IMR-90 (cell line): ENCODE measurements around the gene UNC5B. TPM values are rescaled to one million over a fixed set of nuclear protein-coding genes. Genes with fewer than 3 reads are reported as not detected.

Experiments used
- ATAC-seq: fragments of 200-7000 bp; cut with Tn5 transposase; 2 replicates; pipeline ENCODE4 v1.9.1; 2020; ENCODE audit warnings: low read depth, mild to moderate bottlenecking, moderate library complexity
- BruUV-seq: library from RNA; stranded (reverse); fragments of 400-500 nt; replicated peaks from 2 replicates; lab custom pipeline; 2021; lab: Mats Ljungman, UMichigan
- CTCF ChIA-PET: fragments of 300-600 bp; formaldehyde crosslinking; extraction: SDS; loops from one replicate; lab custom pipeline; 2021; ENCODE audit warnings: antibody characterized with exemption; lab: Yijun Ruan, JAX
- POLR2A ChIA-PET: fragments of 300-600 bp; sonication (Branson Sonifier 250); formaldehyde crosslinking; loops from one replicate; lab custom pipeline; 2022; ENCODE audit warnings: antibody characterized with exemption; ENCODE audit not compliant: unreplicated experiment; lab: Charles Lee
- DNase-seq: peaks from one replicate; pipeline ENCODE4 v3.0.0; 2013
- H2AFZ ChIP-seq: replicated peaks from 2 replicates; pipeline ENCODE3; 2013; ENCODE audit warnings: low read length, mild to moderate bottlenecking; ENCODE audit not compliant: poor library complexity
- H2AK5ac ChIP-seq: 2 replicates; pipeline ENCODE4 v1.6.1; 2013; ENCODE audit warnings: low read depth, low read length, inconsistent platforms
- H2AK9ac ChIP-seq: replicated peaks from 2 replicates; pipeline ENCODE3; 2013; ENCODE audit warnings: mild to moderate bottlenecking, low read depth, low read length, moderate library complexity; ENCODE audit not compliant: poor library complexity
- H2BK120ac ChIP-seq: 2 replicates; pipeline ENCODE4 v1.6.1; 2013; ENCODE audit warnings: low read depth, low read length, inconsistent platforms
- H2BK15ac ChIP-seq: 3 replicates; pipeline ENCODE4 v1.6.1; 2013; ENCODE audit warnings: low read depth, low read length, inconsistent platforms
- H2BK20ac ChIP-seq: 2 replicates; pipeline ENCODE4 v1.6.1; 2013; ENCODE audit warnings: low read depth, mild to moderate bottlenecking, inconsistent platforms, low read length, moderate library complexity
- H2BK5ac ChIP-seq: 2 replicates; pipeline ENCODE4 v1.6.1; 2013; ENCODE audit warnings: mild to moderate bottlenecking, low read depth, low read length, inconsistent platforms; ENCODE audit not compliant: poor library complexity, severe bottlenecking
- H3K14ac ChIP-seq: replicated peaks from 2 replicates; pipeline ENCODE4 v1.6.1; 2013; ENCODE audit warnings: low read depth, low read length, inconsistent platforms
- H3K18ac ChIP-seq: 2 replicates; pipeline ENCODE4 v1.6.1; 2013; ENCODE audit warnings: low read depth, low read length, control low read depth
- H3K23ac ChIP-seq: 2 replicates; pipeline ENCODE4 v1.6.1; 2013; ENCODE audit warnings: low read depth, low read length, inconsistent platforms
- H3K27ac ChIP-seq: 2 replicates; pipeline ENCODE4 v1.5.1; 2013; ENCODE audit warnings: mild to moderate bottlenecking, control low read depth, low read length; ENCODE audit not compliant: insufficient read depth
- H3K27me3 ChIP-seq: 2 replicates; pipeline ENCODE4 v1.6.1; 2013; ENCODE audit warnings: low read length; ENCODE audit not compliant: control insufficient read depth, insufficient read depth
- H3K36me3 ChIP-seq: 2 replicates; pipeline ENCODE4 v1.6.1; 2013; ENCODE audit warnings: low read length, mixed read lengths; ENCODE audit not compliant: control insufficient read depth, insufficient read depth
- H3K4ac ChIP-seq: 2 replicates; pipeline ENCODE4 v1.6.1; 2013; ENCODE audit warnings: low read depth, low read length, inconsistent platforms
- H3K4me1 ChIP-seq: 2 replicates; pipeline ENCODE4 v1.6.1; 2013; ENCODE audit warnings: low read length, mixed read lengths; ENCODE audit not compliant: control insufficient read depth, insufficient read depth
- H3K4me2 ChIP-seq: 2 replicates; pipeline ENCODE4 v1.6.1; 2013; ENCODE audit warnings: low read depth, mild to moderate bottlenecking, control low read depth, low read length, moderate library complexity
- H3K4me3 ChIP-seq: 2 replicates; pipeline ENCODE4 v1.5.1; 2013; ENCODE audit warnings: low read depth, mild to moderate bottlenecking, control low read depth, low read length, moderate library complexity; ENCODE audit not compliant: insufficient read depth
- H3K56ac ChIP-seq: 2 replicates; pipeline ENCODE4 v1.6.1; 2013; ENCODE audit warnings: low read length, inconsistent platforms; ENCODE audit not compliant: insufficient read depth; ENCODE audit errors: extremely low read depth
- H3K79me1 ChIP-seq, 2 experiments: 2 replicates each; pipeline ENCODE4 v1.6.1; 2013; ENCODE audit warnings: low read length in 2 of 2, inconsistent platforms in 1 of 2, low read depth in 1 of 2
- H3K9ac ChIP-seq: 2 replicates; pipeline ENCODE4 v1.6.1; 2013; ENCODE audit warnings: low read depth, low read length, control low read depth
- H3K9me1 ChIP-seq: 2 replicates; pipeline ENCODE4 v1.6.1; 2013; ENCODE audit warnings: low read length, inconsistent platforms; ENCODE audit not compliant: insufficient read depth
- H3K9me3 ChIP-seq: 2 replicates; pipeline ENCODE4 v1.6.1; 2013; ENCODE audit warnings: low read length; ENCODE audit not compliant: control insufficient read depth, insufficient read depth
- H4K20me1 ChIP-seq: 2 replicates; pipeline ENCODE4 v1.6.1; 2013; ENCODE audit warnings: low read length, inconsistent platforms; ENCODE audit not compliant: insufficient read depth
- H4K5ac ChIP-seq: 2 replicates; pipeline ENCODE4 v1.6.1; 2013; ENCODE audit warnings: mild to moderate bottlenecking, low read depth, low read length, control low read depth
- H4K8ac ChIP-seq, 2 experiments: 2 replicates each; pipeline ENCODE4 v1.6.1; 2013; ENCODE audit warnings: low read depth in 2 of 2, low read length in 2 of 2, control low read depth in 1 of 2, inconsistent platforms in 1 of 2
- H4K91ac ChIP-seq: 2 replicates; pipeline ENCODE4 v1.6.1; 2013; ENCODE audit warnings: low read depth, low read length, inconsistent platforms; ENCODE audit not compliant: insufficient read depth
- MAFK ChIP-seq: IDR thresholded peaks from 2 replicates; pipeline ENCODE4 v1.6.1; 2012; ENCODE audit warnings: low read depth, low read length, improper control_type of control experiment
- POLR2A ChIP-seq: IDR thresholded peaks from 2 replicates; pipeline ENCODE4 v1.6.1; 2012; ENCODE audit warnings: mild to moderate bottlenecking, low read depth, low read length
- RAD21 ChIP-seq: IDR thresholded peaks from 2 replicates; pipeline ENCODE4 v1.6.1; 2012; ENCODE audit warnings: low read length, improper control_type of control experiment
- RFX5 ChIP-seq: IDR thresholded peaks from 2 replicates; pipeline ENCODE4 v1.8.0; 2012; ENCODE audit warnings: low read depth, mild to moderate bottlenecking, low read length, moderate library complexity
- WGBS, 2 experiments: methylation state at CpG; one replicate each; pipeline versions ENCODE4 v1.1.5 to v1.1.7; 2013; ENCODE audit warnings: missing lambda C conversion rate in 2 of 2; ENCODE audit not compliant: insufficient read length in 1 of 2; ENCODE audit errors: extremely low coverage in 2 of 2; 5-methylcytosine and 5-hydroxymethylcytosine counted together
- dilution Hi-C: fragments of 300-500 bp; cut with HindIII; formaldehyde crosslinking; loops from one replicate; pipeline ENCODE4 v1.14.3; 2018; ENCODE audit warnings: low sequenced_read_pairs; ENCODE audit not compliant: unreplicated experiment
- in situ Hi-C: fragments of 300-500 bp; cut with MboI; formaldehyde crosslinking; loops from 3 replicates; pipeline ENCODE4 v1.14.3; 2019; ENCODE audit warnings: low sequenced_read_pairs, inconsistent platforms, mixed read lengths
- intact Hi-C: fragments of 100-400 bp; cut with micrococcal nuclease; formaldehyde crosslinking; loops from 2 replicates; pipeline ENCODE4 v1.10.0; 2022
- polyA plus RNA-seq, 3 experiments: library from polyadenylated mRNA; depleted of rRNA; stranded (reverse); fragments of >200 nt; gene quantifications; 2 replicates each; pipeline ENCODE4 v1.2.3, GENCODE V29; 2012; ENCODE audit warnings: low replicate concordance in 1 of 3
- total RNA-seq: library from RNA; depleted of rRNA; stranded (reverse); fragments of >200 nt; gene quantifications from 2 replicates; pipeline ENCODE4 v1.2.3, GENCODE V29; 2012
- TF ChIP-seq, protein P1 (sequence below): conservative IDR thresholded peaks from 2 replicates; pipeline ENCODE4 v1.5.1; 2012; ENCODE audit warnings: mild to moderate bottlenecking, low read depth, low read length, improper control_type of control experiment

Gene UNC5B
- total and polyA plus RNA-seq, 2 of the 4 experiments (the other 2 are of a cell fraction): 1.6 to 4.2 TPM

DNA sequence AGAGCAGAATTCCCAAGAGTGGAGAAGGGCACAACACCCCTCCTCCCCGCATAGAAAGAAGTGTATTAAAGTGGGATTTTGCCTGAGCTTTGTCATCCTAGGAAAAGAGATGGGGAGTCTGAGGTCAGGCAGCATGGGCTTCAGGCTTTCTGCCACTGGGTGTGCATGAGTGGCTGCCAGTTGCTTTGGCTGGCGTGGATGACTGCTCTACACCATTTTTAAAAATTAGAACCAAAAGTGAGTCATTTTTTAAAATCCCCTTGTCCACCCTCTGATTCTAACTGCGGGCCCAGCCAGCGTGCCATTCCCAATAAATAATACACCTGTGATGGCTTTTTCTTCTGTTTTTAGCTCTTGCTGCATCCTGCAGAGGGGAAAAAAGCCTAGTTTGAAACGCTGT is 120.1 kb downstream of the UNC5B start:
- Histone ChIP-seq H3K4ac (no peak overlapping the region), H2AK5ac (no peak overlapping the region), H3K9me3 (no peaks in the 10 kb centered on the region), H2AK9ac (no peak overlapping the region), H3K56ac (no peak overlapping the region), H2BK5ac (no peak overlapping the region), H3K4me1 (no peaks in the 10 kb centered on the region; the same call in 1 of the 2 replicates), H2BK120ac (no peak overlapping the region), H4K5ac (no peak overlapping the region), H2AFZ (no peak overlapping the region), H3K23ac (no peak overlapping the region), H3K4me3 (no peak overlapping the region), H4K20me1 (no peaks in the 10 kb centered on the region), H3K9me1 (no peaks in the 10 kb centered on the region), H3K18ac (no peak overlapping the region), H3K4me2 (no peak overlapping the region), H2BK20ac (no peak overlapping the region), H3K9ac (no peak overlapping the region), H3K79me1 (no peaks in the 10 kb centered on the region), H3K27me3 (no peaks in the 10 kb centered on the region; the same call in 1 of the 2 replicates), H3K14ac (no peak overlapping the region), H2BK15ac (no peak overlapping the region), H4K8ac (no peak overlapping the region), H3K36me3 (no peaks in the 10 kb centered on the region), H3K27ac (no peak overlapping the region), H4K91ac (no peak overlapping the region)
- TF ChIP-seq, protein P1, sequence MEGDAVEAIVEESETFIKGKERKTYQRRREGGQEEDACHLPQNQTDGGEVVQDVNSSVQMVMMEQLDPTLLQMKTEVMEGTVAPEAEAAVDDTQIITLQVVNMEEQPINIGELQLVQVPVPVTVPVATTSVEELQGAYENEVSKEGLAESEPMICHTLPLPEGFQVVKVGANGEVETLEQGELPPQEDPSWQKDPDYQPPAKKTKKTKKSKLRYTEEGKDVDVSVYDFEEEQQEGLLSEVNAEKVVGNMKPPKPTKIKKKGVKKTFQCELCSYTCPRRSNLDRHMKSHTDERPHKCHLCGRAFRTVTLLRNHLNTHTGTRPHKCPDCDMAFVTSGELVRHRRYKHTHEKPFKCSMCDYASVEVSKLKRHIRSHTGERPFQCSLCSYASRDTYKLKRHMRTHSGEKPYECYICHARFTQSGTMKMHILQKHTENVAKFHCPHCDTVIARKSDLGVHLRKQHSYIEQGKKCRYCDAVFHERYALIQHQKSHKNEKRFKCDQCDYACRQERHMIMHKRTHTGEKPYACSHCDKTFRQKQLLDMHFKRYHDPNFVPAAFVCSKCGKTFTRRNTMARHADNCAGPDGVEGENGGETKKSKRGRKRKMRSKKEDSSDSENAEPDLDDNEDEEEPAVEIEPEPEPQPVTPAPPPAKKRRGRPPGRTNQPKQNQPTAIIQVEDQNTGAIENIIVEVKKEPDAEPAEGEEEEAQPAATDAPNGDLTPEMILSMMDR: no peak
- TF ChIP-seq RAD21: no peak
- no peak for TF ChIP-seq MAFK
- no peak for TF ChIP-seq RFX5
- TF ChIP-seq POLR2A: no peak
- intact Hi-C loops (no loop called here), in situ Hi-C loops (no loop called here), dilution Hi-C loops (no loop called here)
- ATAC-seq (no peak), DNase-seq (no peak)
- POLR2A ChIA-PET: no interaction called here
- no TSS peak for BruUV-seq
- WGBS, 2 experiments: 100% methylated on average over 2 of the region's 5 CpGs; no CpG with 5 or more reads in 1 of the 2 experiments
- CTCF ChIA-PET: interaction anchor here (2.2 kb wide), 1 partner anchor 13 kb away, joined by 8 read pairs; the partner anchor contains the start of gene SLC29A3
